HG02642 (cell line): ENCODE results near the gene TCEANC2.
"Not testable (repeated sequence)": the region's sequence is repeated elsewhere in the genome, so short reads cannot be mapped to it uniquely, and the experiment has no call there.

Source experiments
- ATAC-seq: cut with Tn5 transposase; IDR thresholded peaks from one replicate; pipeline ENCODE4 v1.9.1; 2021; ENCODE audit warnings: mild to moderate bottlenecking; ENCODE audit not compliant: unreplicated experiment, poor library complexity

Gene TCEANC2

DNA sequence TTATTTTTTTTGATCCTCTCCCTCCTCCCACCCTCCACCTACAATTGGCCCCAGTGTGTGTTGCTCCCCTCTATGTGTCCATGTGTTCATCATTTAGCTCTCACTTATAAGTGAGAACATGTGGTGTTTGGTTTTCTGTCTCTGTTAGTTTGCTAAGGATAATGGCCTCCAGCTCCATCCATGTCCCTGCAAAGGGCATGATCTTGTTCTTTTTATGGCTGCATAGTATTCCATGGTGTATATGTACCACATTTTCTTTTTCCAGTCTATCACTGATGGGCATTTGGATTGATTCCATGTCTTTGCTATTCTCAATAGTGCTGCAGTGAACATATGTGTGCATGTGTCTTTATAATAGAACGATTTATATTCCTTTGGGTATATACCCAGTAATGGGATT, 28.6 kb upstream of the TCEANC2 start:
- not testable (repeated sequence) for ATAC-seq

DNA sequence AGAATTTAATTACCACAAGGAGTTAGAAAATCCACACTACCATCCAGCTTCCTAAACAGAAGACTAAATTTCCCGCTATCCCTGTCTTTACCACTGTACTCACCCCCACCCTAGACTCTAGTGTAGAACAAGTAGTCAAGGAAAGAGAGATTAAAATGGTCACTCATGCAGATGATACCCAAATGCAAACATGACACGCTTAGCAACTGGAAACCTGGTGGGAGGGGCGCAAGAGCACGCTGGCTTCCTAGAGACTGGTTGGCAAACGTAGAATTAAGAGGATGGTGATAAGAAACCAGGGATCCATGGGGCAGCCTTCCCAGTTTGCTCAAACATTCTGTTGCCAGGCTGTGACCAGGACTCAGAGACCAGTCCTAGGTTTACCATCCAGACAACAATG, 25.6 kb upstream of the TCEANC2 start:
- no peak for ATAC-seq

DNA sequence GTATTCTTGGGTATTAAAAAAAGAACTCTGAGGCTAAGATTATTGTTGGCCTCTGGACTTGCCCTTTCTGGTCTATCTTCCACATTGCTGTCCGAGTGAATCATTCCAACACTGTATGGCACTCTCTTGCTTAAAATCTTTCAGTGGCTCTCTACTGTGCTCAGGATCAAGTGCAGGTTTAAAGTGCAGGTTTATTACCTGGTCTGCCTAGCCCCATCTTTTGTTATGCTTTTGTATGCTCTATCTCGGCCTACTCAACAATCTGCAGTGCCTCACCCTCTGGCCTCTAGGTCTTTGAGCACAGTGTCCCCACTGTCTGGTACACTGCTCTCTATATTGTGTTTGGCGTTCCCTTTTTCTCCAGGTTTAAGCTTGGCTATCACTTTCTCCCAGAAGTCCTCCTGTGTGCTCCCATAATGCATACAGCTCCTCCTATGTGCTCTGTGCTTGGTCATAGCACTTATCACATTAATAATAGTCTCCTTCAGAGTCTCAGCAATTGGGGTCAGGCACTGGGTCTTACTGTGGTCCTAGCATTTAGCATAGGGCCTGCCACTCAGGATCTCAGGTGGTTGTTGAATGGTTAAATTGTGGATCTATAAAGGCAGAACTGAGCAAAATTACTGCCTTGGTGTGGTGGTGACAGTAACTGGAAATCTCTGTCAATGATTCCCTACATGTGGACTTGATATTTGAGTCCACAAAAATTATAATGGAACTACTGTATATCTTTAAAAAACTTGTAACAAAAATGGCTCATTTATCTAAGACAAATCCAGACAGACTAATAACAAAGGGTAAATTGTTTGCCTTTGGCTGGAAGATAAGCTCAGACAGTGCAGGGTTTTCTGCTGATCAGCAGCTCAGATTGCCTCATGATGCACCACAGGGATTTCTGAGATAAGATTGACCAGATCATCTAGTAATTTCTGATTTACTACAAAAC, 24.8 kb upstream of the TCEANC2 start:
- no peak for ATAC-seq

DNA sequence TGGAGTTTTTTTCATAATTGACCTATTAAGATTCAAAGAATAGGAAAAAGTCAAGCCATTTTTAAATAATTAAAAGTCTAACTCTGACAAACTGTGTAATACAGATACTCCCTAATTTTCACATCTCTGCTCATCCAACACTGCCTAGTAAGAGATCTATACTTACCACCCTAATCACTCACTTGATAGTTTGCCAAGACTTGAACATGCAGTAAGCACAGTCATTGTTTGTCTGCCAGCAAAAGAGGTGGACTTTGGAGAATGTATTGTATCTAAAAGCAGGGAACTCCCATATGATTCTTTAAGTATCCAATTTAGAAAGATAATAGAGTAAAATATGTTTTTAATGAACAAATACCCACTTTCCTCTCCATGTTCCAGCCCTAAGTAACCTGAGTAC, 15.9 kb upstream of the TCEANC2 start:
- no peak for ATAC-seq

DNA sequence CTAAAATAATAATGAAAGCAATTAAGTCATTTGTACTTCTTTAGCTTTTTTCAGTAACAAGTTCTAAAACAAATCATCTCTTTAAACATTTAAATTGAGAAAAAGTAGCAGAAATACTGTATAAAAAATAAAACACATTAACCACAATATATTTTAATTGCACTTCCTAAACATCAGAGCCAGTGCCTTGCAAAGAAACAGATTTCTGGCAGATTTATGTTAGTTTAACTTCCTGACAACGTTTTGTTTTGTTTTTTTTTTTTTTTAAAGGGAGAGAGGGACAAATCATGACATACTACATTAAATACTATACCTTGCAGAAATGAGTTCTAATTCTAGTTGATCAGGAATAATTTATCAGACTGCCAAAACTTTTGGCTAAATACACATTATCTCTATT, 11.6 kb upstream of the TCEANC2 start:
- no peak for ATAC-seq

DNA sequence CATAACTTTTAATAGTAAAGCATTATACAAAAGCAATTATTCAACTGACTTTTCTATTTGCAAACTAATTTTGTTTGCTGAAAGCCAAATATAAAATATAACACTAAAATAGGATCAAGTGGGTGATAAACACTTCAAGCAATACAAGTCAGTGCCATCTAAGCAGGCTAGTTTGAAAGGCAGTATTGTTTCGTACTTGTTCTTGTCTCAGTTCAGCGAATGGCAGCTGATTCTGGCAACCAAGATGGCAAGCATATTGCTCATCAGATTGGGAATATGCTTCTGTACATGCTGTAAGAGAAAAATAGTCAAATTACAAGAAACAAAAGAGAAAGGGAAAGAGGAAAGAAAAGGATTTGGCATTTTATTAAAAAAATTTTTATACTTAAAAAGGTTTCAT, 7.9 kb upstream of the TCEANC2 start:
- ATAC-seq = no peak

DNA sequence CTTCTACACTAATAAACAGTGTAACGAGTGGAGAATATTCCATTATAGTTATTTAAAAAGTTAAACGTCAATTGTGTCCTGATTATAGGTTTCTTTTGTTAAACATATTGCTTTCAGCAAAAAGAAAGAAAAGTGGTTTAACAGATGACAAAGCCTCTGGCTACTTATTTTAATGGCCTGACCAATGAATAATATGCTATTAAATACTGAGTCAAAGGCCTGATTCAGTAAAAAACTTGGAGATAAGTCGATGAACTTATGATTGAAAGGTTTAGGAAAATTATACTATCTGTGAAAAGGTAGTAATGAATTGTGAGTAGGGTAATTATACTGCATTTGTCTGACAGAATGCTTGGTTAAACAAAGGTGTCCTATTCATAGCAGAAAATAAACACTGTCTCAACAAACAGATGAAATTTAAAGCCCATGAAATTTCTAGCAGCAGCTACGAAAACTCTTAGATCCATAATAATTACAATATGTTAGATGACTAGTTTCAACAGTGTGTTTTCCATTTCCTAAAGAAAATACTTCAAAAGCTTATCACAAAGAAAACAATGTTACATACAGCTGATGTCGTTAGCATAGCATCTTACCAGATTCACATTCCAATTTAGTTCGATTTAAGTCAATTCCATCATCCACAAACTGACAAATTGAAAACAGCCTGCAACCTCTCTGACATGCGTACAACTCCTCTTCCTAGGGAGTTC, 6.6 kb upstream of the TCEANC2 start:
- no peak for ATAC-seq

DNA sequence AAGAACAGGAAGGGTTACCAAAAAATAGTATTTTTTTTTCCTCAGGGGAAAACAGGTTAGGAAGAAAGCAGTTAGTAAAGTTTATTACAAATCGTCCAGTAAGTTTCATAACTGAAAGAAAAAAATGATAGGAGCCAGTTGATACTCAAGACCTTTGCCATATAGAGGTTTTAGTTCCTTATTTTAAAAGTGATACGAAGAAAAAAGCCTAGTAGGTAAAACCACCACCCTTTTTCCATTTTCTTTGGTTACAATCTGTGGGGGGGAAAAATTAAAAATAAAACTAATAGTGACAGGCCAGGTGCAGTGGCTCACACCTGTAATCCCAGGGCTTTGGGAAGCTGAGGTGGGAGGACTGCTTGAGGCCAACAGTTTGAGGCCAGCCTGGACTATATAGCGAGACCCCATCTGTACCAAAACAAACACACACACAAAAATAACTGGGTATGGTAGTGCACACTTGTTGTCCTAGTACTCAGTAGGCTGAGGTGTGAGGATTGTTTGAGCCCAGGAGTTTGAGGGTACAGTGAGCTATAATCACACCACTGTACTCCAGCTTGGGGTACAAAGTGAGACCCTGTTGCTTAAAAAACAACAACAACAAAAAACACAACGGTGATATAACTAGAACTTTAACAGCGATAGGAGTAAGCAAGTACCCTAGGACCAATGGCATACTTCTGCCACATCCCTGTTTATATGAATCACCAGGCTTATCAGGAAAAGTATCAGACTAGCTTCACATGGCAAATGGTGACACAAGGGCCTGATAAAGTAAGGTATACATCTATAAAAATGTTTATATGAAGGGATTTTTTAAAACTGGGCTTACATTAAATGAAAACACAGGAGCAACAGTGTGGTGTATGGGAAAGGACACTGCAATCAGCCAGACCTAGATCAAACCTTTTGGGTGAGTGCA, 5.8 kb upstream of the TCEANC2 start:
- no peak for ATAC-seq

DNA sequence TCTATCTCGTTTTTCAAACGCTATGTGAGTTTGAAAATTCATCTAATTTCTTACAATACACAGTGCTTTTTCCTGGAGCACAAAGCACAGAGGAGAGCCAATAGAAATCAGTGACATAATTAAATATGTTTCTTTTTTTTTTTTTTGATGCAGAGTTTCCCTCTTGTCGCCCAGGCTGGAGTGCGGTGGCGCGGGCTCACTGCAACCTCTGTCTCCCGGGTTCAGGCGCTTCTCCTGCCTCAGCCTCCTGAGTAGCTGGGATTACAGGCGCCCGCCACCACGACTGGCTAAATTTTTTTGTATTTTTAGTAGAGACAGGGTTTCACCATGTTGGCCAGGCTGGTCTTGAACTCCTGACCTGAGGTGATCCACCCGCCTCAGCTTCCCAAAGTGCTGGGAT, 3.0 kb upstream of the TCEANC2 start:
- ATAC-seq = not testable (repeated sequence)

DNA sequence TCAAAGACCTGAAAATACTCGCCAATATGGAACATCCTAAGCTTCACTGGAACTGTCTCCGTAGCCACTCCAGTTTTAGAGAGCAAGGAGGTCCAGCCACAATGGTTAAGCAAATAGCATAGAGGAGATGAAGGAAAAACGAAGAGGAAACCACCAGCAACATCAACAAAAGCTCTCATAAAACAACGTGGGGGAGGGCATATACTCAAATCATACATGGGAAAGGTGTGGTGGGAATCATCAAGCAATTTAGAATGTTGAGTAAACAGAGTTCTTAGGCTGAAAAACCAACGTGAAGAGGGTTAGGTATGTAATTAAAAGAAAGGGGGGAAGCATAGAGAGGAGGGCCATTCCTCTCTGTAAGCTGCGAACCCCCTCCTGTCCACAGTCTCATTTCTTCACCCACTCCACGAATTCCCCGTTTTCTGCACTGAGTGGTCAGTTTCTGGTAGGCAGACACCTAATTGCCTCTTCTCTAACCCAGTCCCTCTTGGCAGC, 1.4 kb upstream of the TCEANC2 start:
- ATAC-seq = no peak

DNA sequence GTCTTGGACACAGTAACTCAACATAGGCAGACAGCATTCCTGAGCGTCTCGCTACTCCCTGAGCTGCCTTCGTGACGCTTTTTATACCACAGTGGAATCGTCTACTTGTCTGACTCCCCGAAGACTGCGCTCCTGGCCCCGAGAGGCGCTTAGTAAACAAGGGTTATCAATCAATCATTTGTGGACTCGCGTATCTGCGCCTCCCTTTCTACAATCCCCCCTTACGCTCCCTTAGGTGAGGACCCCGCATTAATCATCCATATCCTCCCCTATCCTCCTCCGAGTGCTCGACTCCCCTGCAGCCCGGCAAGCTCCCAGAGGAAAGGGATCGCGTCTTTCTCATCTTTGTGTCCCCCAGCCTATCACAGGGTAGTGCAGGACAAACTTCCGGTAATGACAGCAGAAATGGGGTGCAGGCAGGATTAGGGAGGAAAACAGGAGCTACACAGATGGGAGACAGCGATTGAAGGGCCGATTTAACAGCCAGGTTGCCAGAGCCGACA, 926 bp upstream of the TCEANC2 start:
- peak; percentile 18 for ATAC-seq

DNA sequence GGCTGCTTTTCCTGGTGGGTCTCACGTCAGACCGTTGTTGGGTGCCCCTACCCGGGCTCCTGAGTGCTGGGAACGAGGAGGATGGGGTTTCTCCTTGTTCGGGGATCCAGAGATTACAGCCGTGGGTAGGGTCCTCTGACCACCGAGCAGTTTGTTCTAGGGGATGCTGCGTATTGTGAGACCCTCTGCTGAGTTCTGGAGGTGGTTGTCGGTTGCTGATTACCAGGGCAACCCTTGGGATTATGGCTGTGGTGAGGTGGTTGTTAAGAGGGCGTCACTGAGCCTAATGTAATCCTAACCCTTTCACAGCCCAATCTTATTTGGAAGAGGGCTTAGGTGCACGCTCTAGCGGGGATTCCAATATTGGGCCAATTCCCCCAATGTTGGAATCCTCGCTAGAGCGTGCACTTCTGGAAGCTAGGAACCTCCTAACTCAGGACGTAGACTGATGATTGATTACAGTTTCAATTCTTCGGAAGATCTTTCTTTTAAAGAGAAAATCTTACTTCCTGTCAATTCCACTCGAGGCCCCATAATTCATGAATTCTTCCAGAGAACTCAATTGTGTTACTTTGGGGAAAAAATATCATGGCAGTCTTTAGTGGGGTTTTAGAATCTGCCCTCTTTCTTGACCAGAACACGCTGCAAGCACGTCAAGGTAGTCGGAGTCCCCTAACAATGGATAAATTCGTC, 483 bp downstream of the TCEANC2 start:
- no peak for ATAC-seq

DNA sequence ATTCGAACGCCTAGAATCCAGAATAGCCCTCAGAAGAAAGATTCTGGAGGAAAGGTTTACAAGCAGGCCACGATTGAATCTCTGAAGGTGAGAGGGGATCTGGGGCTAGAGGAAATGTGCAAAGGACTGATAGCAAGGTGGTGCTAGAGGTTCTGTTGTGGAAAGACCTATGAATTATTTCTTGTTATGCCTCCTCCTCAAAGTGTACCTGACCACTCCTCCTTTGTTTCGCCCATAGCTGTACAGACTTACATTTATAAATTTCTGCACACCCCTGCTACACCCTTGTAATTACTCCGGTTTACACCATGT, 986 bp downstream of the TCEANC2 start:
- no peak for ATAC-seq

DNA sequence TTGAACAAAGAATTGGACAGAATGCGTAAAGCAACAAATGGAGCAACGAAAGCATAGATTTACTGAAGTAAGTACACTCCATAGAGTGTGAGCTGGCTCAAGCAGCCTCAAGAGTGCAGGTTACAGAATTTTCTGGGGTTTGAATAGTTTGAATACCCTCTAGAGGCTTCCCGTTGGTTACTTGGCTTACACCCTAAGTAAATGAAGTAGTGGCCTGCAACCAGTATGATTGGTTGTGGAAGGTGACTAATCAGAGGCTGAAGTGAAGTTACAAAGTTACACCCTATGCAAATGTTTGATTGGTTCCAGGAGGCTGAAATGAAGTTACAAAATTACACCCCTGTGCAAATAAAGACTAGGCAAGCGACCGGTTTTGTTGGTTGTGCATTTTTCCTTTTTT, 10.9 kb downstream of the TCEANC2 start:
- ATAC-seq = no peak

DNA sequence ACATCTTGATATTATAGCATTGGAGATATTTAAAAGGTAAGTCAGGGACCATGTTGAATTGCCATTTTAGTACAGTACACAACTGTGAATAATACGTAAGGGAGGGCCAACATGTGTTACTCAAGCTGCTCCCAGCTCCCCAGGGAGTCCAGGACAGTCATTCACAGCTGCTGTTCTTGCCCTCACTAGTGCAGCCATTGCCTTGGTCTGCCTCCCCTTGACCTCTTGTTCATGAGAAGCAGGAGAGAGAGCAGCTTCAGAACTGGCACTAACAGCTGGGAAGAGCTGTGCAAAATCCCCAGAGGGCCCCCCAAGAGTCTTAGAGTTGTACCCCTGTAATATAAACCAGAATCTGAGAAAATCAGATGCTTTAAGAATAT, 16.4 kb downstream of the TCEANC2 start:
- no peak for ATAC-seq

DNA sequence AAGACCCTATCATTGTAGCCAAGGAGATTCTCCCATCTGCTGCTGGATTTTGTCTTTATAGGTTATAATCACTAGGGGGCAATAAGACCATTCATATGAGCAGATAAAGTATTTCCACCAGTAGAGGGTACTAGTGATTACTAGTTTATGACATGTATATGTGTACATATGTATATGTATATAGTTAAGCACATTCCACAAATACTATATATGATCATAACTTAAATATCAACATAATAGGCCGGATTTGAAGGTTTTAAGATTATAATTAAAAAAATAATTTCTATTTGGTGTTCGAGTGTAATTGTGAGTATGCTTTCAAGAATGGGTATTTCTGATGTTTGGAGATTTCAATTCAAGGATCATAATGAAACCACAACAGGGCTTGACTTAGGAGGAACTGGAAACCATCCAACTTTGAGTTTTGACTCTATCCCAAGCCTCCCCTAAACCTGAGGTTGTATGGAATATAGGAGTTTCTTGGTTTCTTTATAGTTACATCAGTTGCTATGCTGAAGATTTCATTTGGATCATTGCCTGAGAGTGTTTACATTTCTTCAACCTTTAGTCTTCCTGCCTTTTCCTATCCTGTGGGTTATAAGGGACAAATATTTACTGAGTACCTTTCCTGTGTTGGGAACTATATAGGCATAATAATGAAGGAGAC, 16.9 kb downstream of the TCEANC2 start:
- ATAC-seq = no peak

DNA sequence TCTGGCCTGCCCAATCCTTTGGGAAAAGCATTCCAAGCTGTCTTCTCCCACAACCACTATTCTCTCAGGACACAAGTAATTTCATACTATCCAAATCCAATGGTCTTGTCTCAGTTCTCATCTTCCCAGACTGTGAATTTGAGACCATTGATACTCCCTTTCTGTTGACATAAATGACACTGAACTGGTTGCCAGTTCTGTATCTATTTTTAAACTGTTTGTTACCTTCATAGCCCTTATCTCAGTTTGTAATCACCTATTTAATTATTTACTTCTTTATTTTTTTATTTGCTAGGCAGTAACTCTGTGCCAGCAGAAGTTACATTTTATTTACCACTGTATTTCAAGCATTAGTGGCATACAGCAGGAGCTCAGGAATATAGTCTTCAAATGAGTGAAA, 24.0 kb downstream of the TCEANC2 start:
- ATAC-seq = no peak

DNA sequence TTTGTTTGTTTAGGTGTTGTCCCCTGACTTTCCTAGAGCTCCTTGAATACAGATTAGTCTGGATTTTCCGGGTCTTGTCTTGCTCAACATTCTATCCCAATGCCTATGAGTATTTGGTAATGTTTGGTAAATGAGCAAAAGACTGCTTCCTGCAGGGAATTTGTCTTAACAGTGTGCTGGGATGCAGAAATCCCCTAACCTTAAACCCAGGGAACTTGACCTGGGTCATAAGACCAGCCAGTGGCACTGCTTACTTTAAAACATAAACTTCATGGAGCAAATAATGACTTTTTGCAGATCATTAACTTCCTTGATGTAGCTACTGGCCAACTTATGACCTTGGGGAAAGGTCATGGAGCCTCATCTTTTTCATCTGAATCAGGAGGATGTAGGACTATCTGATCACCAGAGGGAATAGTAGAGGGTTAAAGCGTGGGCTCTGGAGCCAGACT, 27.2 kb downstream of the TCEANC2 start:
- no peak for ATAC-seq
